ENCODE data around the gene ERBB4. TPM values are rescaled to one million over a fixed set of nuclear protein-coding genes. Genes with fewer than 3 reads are reported as not detected.

Gene ERBB4
- polyA plus RNA-seq, 1 of the 3 experiments (the other 2 are of a cell fraction) = 0.05 TPM

- Histone ChIP-seq H3K9me3 (no peaks in the 10 kb centered on the region), H3K27ac (ENCODE audit: low read depth in 2 of 2, low read length in 1 of 2) (no peak overlapping the region), H3K36me3 (replicated peaks in 1 of 2; ENCODE audit: control insufficient read depth in 1 of 2, insufficient read depth in 2 of 2, low read length in 1 of 2) (no peaks in the 10 kb centered on the region), H3F3A (replicated peaks; ENCODE audit: insufficient read depth) (no peaks in the 10 kb centered on the region), H3K9ac (no peak overlapping the region), H3K27me3 (ENCODE audit: insufficient read depth) (no peaks in the 10 kb centered on the region), H3K9me2 (no peaks in the 10 kb centered on the region), H3K79me2 (ENCODE audit: insufficient read depth) (no peaks in the 10 kb centered on the region), H4K20me1 (ENCODE audit: insufficient read depth) (no peaks in the 10 kb centered on the region), H3K4me3 (ENCODE audit: low read depth in 2 of 2, low read length in 1 of 2) (no peak overlapping the region), H2AFZ (ENCODE audit: low read depth) (no peak overlapping the region), H3K4me2 (no peak overlapping the region), H3K4me1 (ENCODE audit: control insufficient read depth in 1 of 2, insufficient read depth in 2 of 2, low read depth in 1 of 2, low read length in 1 of 2) (no peaks in the 10 kb centered on the region)
- TF ChIP-seq RAD21 (IDR thresholded peaks at IDR 0.05; ENCODE audit: low read length) (peak; percentile 54), YY1 (IDR thresholded peaks at IDR 0.05; ENCODE audit: low read depth) (no peak), SMC3 (IDR thresholded peaks at IDR 0.05; ENCODE audit: low read depth, low read length) (peak; percentile 17; the same call in 1 of the 2 replicates), CTCF (IDR thresholded peaks at IDR 0.05) (peak; percentile 58)
- ChIA-PET POLR2A (no interaction called here), CTCF (interaction anchor here (0.6 to 1.3 kb wide), 7 partner anchors 16 to 688 kb away, joined by 3 read pairs; no protein-coding TSS in a partner anchor)
- peak; percentile 10 for DNase-seq
These were observed 659.3 kb downstream of the ERBB4 start for GRCh38 chr2:211879323-211879722.

GRCh38 chr2:211877061-211877460 is 661.5 kb downstream of the ERBB4 start:
- H3K9me3 ChIP-seq = no peaks in the 10 kb centered on the region
- H3K4me2 ChIP-seq = no peak overlapping the region
- POLR2A ChIA-PET = no interaction called here
- CTCF ChIA-PET = interaction anchor here (0.7 kb wide), 2 partner anchors 12 to 426 kb away, joined by 3 read pairs; no protein-coding TSS in a partner anchor
- H3K36me3 ChIP-seq (replicated peaks in 1 of 2; ENCODE audit: control insufficient read depth in 1 of 2, insufficient read depth in 2 of 2, low read length in 1 of 2) = no peaks in the 10 kb centered on the region
- no peaks in the 10 kb centered on the region for H3K9me2 ChIP-seq
- no peaks in the 10 kb centered on the region for H3K79me2 ChIP-seq (ENCODE audit: insufficient read depth)
- H3K9ac ChIP-seq = no peak overlapping the region
- H3K27me3 ChIP-seq (ENCODE audit: insufficient read depth) = no peaks in the 10 kb centered on the region
- TF ChIP-seq FOSL2 (IDR thresholded peaks at IDR 0.05; ENCODE audit: borderline replicate concordance, low read depth) = no peak
- TF ChIP-seq FOXJ3 (CRISPR knock-in tag; IDR thresholded peaks at IDR 0.05) = no peak
- TF ChIP-seq JUND (IDR thresholded peaks at IDR 0.05) = no peak
- TF ChIP-seq RCOR1 (IDR thresholded peaks at IDR 0.05; ENCODE audit: low read length) = no peak
- TF ChIP-seq NFIC (IDR thresholded peaks at IDR 0.05; ENCODE audit: borderline replicate concordance) = no peak
- TF ChIP-seq PBX3 (IDR thresholded peaks at IDR 0.05) = no peak
- TF ChIP-seq RXRA (IDR thresholded peaks at IDR 0.05; ENCODE audit: borderline replicate concordance, low read depth) = no peak
- no peak for TF ChIP-seq USF1 (IDR thresholded peaks at IDR 0.05; ENCODE audit: borderline replicate concordance, low read depth)
- TF ChIP-seq FOXM1 (IDR thresholded peaks at IDR 0.05; ENCODE audit: low read depth) = no peak
- TF ChIP-seq MAX (IDR thresholded peaks at IDR 0.05; ENCODE audit: low read depth) = no peak
- no peak for TF ChIP-seq EZH2phosphoT487 (IDR thresholded peaks at IDR 0.05; ENCODE audit: borderline replicate concordance, low read depth)
- no peak for TF ChIP-seq NRF1 (IDR thresholded peaks at IDR 0.05; ENCODE audit: low read depth, low read length)
- TF ChIP-seq REST (IDR thresholded peaks at IDR 0.05; ENCODE audit: low read depth, low read length) = no peak
- TF ChIP-seq ELF1 (IDR thresholded peaks at IDR 0.05) = no peak
- TF ChIP-seq CHD2 (IDR thresholded peaks at IDR 0.05; ENCODE audit: low read length, partially characterized antibody) = no peak
- TF ChIP-seq EP300 (IDR thresholded peaks at IDR 0.05; ENCODE audit: borderline replicate concordance in 1 of 2, low read depth in 1 of 2, low read length in 1 of 2) = no peak
- TF ChIP-seq TAF1 (IDR thresholded peaks at IDR 0.05; ENCODE audit: borderline replicate concordance, low read depth, low read length) = no peak
- TF ChIP-seq RFX5 (IDR thresholded peaks at IDR 0.05; ENCODE audit: low read length) = no peak
- no peak for DNase-seq
- H3F3A ChIP-seq (replicated peaks; ENCODE audit: insufficient read depth) = no peaks in the 10 kb centered on the region
- no peak overlapping the region for H3K4me3 ChIP-seq (ENCODE audit: low read depth in 2 of 2, low read length in 1 of 2)
- H4K20me1 ChIP-seq (ENCODE audit: insufficient read depth) = no peaks in the 10 kb centered on the region
- H2AFZ ChIP-seq (ENCODE audit: low read depth) = no peak overlapping the region
- no peak overlapping the region for H3K27ac ChIP-seq (ENCODE audit: low read depth in 2 of 2, low read length in 1 of 2)
- 78% methylated on average over 4 of the region's 4 CpGs for WGBS (ENCODE audit: low lambda C conversion rate)
- no peaks in the 10 kb centered on the region for H3K4me1 ChIP-seq (ENCODE audit: control insufficient read depth in 1 of 2, insufficient read depth in 2 of 2, low read depth in 1 of 2, low read length in 1 of 2)

Measured in SK-N-SH (cell line).